GM13977 (cell line): ENCODE results near the gene BLM.
A peak's percentile ranks its signal among the peaks of the same experiment; 100 is the strongest.
"Not testable (repeated sequence)": the region's sequence is repeated elsewhere in the genome, so short reads cannot be mapped to it uniquely, and the experiment has no call there.

Source experiments
- DNase-seq: peaks from one replicate; pipeline ENCODE4 v3.0.0; 2012; ENCODE audit warnings: low spot score
- CTCF ChIP-seq: IDR thresholded peaks from 2 replicates; pipeline ENCODE4 v1.5.1; 2012; ENCODE audit warnings: mild to moderate bottlenecking, control low read depth; ENCODE audit not compliant: insufficient read depth; ENCODE audit errors: extremely low read depth, missing control alignments
- in situ Hi-C: fragments of 300-500 bp; cut with MboI; formaldehyde crosslinking; loops from one replicate; pipeline ENCODE4 v1.12.0; 2022; ENCODE audit warnings: low sequenced_read_pairs, low pct_unique_long_range_greater_than_20kb, mixed read lengths, inconsistent platforms; ENCODE audit not compliant: unreplicated experiment

BLM gene

GRCh38 chr15:90845201-90845949 lies 128.2 kb downstream of the BLM start:
- TF ChIP-seq CTCF = no peak
- DNase-seq = peak; percentile 61
- in situ Hi-C loops = no loop called here

GRCh38 chr15:90849424-90849823 lies 132.3 kb downstream of the BLM start:
- in situ Hi-C loops, DNase-seq: not testable (repeated sequence)

- TF ChIP-seq CTCF = no peak
- DNase-seq = no peak
- in situ Hi-C loops = no loop called here
Observed at GRCh38 chr15:90851114-90851513, 134.0 kb downstream of the BLM start.

DNA sequence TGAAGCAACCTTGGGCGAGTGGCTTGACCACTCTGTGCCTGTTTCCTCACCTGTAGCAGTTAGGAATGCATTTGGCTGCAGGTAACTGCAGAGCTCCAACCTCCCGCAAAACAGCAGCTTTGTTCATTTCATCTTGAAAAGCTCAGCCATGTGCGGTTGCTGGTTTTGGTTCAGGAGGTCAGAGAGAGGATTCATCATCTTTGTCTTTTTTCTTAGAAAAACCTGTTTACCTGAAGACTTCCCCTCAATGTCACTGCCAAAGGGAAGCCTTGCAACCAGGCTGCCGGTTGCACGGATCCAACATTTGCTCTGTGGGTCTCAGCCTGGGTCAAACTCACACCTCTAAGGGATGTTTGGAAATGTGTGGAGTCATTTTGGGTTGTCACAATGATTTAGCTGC lies 134.8 kb downstream of the BLM start:
- in situ Hi-C loops = no loop called here
- DNase-seq = no peak
- TF ChIP-seq CTCF = no peak

GRCh38 chr15:90855139-90855538 lies 138.0 kb downstream of the BLM start:
- TF ChIP-seq CTCF = no peak
- DNase-seq = no peak
- in situ Hi-C loops = no loop called here

GRCh38 chr15:90857337-90857736 lies 140.2 kb downstream of the BLM start:
- TF ChIP-seq CTCF = no peak
- no peak for DNase-seq
- in situ Hi-C loops = no loop called here

DNA sequence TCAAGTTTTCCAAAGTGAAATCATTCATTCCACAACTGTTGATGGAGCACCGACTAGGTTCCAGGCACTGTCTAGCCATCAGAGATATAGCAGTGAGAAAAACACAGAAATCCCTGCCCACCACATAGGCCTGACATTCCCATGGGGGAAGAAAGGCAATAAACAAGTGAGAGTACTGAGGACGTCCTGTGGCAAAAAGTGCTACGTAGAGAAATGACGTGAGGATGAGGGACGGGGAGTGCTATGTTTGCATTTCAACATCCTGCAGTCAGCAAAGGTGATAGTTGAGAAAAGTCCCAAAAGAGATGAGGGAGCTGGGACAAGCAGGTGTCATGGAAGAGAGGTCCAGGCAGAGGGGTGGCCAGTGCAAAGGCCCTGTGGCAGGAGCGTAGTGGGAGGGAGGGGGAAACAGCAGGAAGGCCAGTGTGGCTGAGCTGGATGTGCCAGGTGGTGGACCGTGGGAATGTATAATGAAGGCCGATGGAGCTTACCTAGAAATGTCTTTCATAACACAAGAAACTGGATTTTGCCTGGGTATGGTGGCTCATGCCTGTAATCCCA lies 140.8 kb downstream of the BLM start:
- DNase-seq = no peak
- in situ Hi-C loops = no loop called here
- TF ChIP-seq CTCF = no peak
